Measurements from ENCODE around the gene LY9.

Gene LY9, protein sequence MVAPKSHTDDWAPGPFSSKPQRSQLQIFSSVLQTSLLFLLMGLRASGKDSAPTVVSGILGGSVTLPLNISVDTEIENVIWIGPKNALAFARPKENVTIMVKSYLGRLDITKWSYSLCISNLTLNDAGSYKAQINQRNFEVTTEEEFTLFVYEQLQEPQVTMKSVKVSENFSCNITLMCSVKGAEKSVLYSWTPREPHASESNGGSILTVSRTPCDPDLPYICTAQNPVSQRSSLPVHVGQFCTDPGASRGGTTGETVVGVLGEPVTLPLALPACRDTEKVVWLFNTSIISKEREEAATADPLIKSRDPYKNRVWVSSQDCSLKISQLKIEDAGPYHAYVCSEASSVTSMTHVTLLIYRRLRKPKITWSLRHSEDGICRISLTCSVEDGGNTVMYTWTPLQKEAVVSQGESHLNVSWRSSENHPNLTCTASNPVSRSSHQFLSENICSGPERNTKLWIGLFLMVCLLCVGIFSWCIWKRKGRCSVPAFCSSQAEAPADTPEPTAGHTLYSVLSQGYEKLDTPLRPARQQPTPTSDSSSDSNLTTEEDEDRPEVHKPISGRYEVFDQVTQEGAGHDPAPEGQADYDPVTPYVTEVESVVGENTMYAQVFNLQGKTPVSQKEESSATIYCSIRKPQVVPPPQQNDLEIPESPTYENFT

DNA sequence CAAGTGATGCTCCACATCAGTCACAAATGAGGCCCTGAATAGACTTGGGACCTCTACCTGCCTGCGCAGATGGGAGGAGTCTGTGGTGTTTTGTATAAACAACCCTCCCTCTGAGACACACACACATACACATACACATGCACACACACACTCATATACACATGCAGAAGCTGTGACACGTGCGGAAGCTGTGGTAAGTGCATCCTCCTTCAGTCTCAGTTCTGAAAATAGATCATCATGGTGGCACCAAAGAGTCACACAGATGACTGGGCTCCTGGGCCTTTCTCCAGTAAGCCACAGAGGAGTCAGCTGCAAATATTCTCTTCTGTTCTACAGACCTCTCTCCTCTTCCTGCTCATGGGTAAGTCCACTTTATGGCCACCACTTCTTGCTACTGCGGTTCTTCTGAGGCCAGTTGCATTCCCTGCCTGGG is at the start of gene LY9:
Gene LY9, plus strand, starts transcription at position 224 of the 433 bp plus-strand sequence. Its CDS starts 14 bp downstream, at position 238.
- no peak for DNase-seq

DNA sequence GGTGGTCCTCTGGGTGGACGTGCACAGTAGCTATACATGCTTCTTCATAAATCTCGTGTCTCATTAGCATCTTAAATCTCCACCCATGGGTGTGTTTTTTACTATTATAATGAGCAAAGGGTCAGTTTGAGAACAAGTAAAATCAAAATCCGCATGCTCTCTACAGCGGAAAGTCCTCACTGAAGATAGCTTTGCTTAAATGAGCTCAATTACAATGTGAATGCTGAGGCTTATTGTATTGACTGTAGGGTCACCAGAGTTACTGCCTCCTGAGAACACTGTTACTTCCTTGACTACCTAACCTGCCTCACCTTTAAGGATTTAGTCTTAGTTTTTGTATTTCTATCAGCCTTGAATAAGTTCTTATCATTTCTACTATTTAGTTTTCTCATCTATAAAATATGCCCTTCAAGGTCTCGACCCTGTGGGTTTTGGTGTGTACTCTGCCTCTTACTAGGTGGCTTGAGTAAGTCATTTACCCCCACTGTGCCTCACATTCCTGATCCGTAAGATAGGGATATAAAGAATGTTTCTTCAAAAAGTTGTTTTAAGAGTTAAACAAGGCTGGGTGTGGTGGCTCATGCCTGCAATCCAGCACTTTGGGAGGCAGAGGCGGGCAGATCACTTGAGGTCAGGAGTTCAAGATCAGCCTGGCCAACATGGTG is 49.0 kb upstream of the LY9 start:
- no peak for DNase-seq

DNA sequence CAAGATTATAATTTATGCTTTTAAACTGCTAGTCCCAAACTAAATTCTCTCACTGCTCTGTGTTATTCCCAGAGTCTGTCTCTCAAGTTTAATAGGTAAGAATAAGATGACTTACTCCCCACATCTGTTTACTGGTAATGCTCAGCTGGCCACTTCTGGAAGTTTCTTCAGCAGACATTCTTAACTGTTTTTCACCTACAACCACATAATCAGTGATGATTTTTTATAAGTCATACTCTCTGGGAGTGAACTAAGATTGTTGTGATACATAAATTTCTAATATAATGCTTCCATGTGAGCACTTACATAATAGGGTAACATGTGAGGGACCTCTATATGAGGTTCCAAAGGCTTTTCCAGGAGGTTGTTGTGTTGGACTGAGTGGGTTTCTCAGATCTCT is 48.3 kb upstream of the LY9 start:
- no peak for DNase-seq

DNA sequence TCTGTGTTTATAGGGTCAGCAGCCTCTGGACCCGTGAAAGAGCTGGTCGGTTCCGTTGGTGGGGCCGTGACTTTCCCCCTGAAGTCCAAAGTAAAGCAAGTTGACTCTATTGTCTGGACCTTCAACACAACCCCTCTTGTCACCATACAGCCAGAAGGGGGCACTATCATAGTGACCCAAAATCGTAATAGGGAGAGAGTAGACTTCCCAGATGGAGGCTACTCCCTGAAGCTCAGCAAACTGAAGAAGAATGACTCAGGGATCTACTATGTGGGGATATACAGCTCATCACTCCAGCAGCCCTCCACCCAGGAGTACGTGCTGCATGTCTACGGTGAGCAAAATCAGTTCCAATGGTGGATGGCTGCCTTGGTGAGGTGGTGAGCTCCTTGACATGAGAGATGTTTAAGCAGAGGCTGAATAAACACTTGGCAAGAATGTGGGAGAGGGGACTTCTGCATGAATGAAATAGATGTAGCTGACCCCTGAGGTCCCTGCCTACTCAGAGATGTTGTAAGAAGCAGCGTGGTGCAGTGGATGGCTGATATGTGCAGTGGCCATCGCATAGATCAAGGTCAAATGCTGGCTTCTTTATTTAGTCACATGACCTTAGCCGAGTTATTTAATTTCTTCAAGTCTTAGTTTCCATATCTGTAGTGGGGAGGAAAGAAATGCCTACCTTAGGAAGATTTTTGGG is 47.6 kb upstream of the LY9 start:
- DNase-seq: no peak

DNA sequence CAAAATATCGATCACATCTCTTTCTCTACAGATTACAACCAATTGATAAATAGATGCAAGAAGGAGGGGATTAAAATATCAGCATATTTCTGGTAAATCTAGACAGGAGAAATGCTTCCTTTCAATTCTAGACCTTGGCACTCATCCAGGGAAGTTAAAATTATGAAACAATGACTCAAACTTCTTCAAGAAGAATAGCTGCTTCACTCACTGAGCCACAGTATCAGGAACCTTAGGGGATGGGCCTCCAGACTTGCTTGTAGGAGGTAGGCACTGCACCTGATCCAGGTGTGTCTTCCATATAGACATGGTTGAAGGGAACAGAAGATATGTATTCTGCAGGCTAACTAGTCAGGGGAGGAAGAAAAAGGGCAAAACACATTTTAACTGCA is 47.1 kb upstream of the LY9 start:
- no peak for DNase-seq

DNA sequence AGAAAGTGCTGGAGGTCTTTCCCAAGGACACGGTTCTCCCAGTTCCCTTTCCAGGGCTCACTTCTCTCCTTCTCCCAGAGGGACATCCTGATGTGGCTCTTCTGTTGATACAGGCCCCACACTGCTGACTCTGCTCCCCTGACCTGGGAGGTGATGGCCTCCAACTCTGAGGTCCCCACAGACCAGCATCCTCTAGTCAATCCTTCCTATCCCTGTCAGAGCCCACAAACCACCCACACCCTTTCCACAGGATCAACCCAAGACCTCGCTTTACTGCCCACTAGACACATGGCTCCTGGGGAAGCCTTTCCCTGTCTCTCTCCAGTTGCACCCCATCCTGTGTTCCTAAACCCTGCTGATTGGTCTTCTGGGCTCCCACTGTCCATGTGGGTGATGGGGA is 45.4 kb upstream of the LY9 start:
- no peak for DNase-seq

DNA sequence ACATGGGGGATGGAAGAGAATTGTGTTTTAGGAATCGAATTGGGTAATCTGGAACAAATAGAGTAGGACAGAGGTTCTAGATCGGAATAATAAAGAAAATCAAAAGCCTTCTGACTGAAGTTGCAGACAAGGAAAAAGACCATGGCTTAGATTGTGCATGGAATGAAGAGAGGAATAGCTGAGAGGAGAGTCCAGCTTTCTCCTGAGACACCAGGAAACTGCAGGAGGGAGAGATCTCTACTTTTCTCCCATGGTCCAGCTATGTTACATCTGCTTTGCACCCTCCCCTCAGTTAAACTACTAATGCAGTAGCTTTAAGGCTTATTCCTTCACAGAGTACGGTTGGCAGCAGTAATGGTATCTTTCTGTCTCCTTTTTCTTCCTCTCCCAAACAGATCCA is 43.6 kb upstream of the LY9 start:
- no peak for DNase-seq

DNA sequence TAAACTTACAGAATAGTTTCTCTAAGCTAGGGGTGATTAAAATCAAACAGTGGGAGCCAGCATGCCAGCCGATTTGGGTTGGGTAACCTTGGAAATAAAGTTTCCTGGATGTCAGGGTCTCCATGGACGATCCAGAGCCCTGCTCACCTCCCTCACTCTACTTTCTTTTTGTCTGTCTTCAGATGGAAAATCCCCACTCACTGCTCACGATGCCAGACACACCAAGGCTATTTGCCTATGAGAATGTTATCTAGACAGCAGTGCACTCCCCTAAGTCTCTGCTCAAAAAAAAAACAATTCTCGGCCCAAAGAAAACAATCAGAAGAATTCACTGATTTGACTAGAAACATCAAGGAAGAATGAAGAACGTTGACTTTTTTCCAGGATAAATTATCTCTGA is 43.0 kb upstream of the LY9 start:
- no peak for DNase-seq

DNA sequence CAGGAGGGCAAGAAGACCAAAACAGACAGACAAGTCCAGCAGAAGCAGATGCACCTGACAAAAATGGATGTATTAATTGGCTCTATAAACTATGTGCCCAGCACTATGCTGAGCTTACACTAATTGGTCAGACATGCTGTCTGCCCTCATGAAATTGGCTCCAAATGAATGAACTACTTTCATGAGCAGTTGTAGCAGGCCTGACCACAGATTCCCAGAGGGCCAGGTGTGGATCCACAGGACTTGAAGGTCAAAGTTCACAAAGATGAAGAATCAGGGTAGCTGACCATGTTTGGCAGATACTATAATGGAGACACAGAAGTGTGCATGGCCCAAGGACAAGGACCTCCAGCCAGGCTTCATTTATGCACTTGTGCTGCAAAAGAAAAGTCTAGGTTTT is 42.4 kb upstream of the LY9 start:
- DNase-seq: no peak

DNA sequence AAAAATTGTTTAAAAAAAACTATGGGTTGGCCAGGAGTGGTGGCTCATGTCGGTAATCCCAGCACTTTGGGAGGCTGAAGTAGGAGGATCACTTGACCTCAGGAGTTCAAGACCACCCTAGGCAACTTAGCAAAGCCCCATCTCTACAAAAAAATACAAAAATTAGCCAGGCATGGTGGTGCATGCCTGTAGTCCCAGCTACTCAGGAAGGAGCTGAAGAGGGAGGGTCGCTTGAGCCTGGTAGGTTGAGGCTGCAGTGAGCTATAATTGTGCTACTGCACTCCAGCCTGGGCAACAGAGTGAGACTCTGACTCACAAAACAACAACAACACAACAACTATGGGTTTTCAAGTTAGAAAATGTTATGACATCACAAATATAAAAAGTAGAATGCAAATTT is 40.5 kb upstream of the LY9 start:
- no peak for DNase-seq

DNA sequence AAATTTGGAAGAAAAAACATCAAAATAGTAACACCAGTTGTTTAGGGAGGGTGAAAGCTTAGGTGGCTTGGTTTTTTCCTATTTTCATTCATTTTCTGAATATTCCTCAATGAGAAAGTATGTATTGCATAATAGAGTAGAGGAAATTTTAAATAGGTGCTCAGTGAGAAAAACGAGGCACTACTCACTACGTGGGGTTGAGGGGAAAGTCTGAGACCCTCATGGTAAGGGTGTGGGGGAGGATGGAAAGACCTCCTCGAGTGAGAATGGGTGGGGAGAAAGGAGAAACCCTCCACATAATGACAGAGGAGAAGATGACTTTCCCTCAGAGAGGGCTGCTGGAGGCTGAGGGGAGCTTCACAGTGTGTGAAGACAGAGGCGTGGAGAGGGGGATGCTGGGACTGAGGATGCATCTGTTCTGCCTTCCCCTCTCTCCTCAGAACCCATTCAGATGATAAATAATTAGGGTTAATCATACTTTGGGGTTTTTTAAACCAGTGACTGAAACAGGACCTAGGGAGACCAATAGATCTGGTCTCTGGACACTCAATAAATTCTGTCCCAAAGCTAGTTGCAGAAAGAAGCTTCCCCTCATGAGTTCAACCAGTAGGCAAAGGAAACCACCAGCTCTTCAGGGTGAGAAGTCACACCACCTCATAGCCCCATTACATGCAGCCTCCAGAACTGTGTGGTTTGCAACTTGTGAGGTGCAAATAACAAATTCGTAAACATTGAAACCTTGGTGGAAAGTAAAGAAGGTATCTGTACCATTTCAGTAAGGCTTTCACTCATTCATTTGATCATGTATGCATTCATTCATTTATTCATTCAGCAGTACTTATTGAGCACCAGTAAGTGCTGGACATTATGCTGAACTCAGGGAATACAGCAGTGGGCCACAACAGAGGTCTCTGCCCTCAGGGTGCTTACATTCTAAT is 39.8 kb upstream of the LY9 start:
- no peak for DNase-seq

DNA sequence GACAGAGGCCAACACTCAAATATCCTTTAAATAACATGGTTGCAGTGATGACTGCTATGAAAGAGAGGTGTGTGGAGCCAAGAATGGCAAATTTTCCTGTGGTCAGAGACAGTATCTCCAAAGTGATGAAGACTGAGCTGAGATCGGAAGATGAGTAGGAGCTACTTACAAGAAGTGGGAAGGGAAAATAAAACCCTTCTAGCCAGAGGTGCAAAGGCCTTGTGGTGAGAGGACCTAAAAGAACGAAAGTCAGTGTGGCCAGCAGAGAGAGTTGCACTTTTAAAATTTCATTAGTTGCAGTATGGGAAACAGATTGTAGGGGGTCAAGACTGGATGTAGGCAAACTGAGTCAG is 39.1 kb upstream of the LY9 start:
- no peak for DNase-seq

DNA sequence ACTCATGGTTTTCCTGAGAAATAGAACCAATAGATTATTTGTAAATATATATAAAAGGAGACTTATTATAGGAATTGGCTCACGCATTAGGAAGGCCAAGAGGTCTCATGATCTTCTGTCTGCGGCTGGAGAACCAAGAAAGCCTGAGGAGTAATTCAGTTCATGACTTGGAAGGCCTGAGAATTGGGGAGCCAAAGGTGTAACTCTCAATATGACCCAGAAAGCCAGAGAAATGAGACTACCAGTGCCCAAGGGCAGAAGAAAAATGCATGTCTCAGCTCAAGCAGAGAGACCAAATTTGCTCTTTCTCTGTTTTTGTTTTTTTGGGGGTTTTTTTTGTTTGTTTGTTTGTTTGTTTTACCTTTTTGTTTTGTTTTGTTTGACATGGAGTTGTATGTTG is 37.5 kb upstream of the LY9 start:
- DNase-seq: no peak

DNA sequence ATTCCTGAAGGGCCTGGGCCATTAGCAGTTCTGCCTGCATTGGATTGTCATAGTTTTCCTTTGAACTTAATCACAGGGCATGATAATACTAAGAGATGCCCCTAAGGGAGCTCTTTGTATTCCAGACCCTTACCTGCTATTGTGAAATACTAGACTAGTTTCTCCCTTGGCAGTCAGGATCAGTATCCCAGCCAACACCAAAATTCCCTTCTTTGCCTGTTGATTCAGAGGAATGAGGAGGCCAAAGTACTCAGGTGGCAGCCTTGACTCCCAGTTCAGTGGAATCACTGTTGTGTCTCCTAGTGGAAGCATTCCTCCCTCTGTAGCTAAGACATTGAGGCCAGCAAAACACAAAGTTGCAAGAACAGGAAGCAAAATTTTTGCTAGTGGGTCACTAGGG is 36.2 kb upstream of the LY9 start:
- DNase-seq: no peak

DNA sequence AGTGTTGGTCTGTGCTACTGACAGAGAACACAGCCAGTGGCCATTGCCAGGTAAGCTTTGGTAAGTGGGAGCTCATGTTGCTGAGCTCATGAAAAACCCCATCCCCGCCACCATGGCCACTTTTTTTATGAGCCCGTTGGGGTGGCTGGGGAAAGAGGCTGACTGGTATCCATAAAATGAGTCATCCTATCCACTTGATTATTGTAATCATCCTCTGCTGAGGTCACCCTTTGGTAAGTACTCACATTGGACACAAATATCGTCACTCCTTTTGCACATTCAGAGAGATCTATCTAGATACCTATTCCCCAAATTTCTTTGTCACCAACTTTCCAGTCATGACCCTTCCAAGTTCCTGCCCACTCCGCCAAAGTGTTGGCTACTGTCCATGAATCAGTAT is 34.9 kb upstream of the LY9 start:
- no peak for DNase-seq

DNA sequence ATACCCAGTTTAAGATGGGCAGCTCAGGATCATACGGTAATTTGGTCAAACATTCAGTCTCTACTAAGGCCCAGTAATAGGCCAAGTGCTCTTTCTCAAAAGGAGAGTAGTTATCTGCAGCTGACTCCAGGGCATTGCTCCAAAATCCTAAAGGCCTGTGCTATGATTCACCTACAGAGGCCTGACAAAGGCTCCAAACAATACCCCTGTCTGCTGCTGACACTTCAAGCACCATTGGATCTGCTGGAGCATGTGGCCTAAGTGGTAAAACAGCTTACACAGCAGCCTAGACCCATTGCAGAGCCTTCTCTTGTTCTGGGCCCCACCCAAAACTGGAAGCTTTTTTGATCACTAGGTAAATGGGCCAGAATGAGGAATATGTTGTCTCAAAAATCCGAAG is 34.1 kb upstream of the LY9 start:
- DNase-seq: no peak

DNA sequence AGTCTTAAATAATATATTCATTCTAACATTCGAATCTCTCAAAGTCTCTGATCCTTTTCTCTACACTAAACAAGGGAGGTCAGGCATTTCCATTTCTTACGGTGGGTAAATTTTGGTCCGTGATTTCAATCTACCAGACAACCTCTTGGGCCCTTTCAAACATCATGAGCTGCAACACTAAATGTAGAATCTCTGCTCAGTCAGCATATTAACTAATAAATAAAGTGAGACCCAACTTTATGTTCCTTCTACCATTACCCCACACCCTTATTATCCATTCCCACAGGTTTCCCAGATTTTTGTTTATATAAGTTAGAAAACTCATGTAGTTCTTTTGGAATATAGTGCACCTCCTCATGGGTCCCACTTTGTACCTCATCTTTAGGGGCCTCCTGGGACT is 32.0 kb upstream of the LY9 start:
- no peak for DNase-seq

DNA sequence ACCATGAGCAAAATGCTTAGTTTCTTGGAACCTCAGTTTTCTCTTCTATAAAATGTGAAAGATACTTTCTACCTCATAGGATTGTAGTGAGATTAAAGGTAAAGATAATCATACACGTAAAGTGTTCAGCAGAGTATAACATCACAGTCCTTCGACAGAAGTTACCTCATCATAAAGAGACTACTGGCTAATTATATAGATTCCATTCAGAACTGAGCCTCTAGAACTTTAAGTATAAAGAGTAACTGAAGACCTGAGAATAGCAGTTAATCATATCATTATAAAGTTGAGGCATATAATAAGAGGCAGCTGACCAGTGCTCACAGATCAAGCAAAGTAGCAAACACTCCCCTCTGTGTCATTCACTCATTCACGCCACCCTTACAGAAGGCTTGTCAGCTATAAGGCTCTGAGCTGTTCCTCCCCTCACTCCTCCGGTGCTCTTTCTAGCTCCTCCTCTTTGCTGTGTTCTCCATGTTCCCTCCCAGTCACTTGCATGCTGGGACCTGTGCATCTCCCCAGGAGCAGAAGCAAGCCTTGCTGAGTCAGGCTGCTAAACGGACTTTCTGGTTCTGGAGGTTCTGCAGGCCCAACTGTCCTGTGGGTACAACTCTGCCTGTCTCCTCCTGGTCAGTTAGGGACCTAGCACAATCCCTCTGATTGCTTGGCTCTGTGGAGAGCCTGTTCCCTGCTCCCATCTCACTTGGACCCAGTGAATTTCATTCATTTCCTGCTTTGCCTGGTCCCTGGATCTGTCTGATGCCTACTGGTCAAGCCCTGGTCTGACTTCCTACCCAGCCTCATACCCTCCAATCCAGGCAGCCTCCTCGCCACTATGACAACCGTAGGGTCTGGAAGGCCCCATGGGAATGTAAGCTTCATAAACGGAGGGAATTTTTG is 28.3 kb upstream of the LY9 start:
- DNase-seq: no peak

DNA sequence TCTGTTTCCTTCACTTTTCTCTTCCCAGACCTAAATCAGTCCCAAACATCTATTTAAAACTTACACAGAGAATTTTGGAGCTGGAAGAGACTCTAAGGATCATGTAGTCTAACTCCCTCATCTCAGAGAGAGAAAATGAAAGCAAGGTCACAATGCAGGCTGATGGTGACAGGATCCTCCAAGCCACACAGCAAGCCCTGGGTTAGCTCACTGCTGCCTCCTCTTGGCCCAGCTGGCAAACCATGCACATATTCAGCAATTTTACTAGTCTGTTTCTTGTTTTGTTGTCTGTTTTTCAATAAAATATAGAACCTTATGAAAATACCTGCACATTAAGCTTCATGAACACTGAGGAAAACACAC is 27.7 kb upstream of the LY9 start:
- DNase-seq: no peak

DNA sequence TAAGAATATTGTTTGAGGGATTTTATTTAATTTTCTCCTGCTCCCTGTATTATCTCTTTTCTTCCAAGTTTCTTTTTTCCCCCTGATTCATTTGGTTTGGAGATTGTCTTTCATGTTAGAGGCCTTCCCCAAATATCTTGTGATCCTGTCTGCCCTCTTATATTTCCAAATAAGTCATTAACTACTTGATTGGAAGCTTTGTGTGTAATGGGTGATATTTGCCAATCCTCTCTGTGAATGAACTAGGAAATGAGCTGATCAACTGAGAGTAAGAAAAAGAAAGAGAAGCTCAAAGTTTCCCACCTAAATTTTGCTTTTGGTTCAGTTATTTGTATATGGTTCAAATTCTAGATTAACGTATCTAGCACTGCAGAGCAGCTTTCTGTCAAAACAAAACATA is 23.6 kb upstream of the LY9 start:
- no peak for DNase-seq

DNA sequence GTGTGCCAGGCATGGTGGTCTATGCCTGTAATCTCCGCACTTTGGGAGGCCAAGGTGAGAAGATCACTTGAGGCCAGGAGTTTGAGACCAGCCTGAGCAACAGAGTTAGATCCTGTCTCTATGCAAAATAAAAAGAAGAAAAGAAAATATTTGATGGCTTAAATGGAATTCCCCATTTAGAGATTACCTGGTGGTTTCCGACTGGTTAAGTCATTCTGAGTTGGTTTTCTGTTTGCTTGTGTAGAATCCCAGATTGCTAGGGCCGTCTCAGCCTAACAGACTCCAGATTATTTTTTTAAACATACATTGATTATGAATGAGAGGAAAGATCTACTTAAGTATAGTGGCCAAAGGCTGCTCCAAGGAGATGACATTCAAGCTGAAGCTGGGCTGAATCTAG is 22.9 kb upstream of the LY9 start:
- DNase-seq: no peak

Data from cortex of kidney (tissue), 1 donor.